Neural progenitor cell (in vitro differentiated cells): ENCODE results near the gene ATXN3L. TPM values are rescaled to one million over a fixed set of nuclear protein-coding genes. Genes with fewer than 3 reads are reported as not detected.

Experiments
- DNase-seq: peaks from one replicate; pipeline ENCODE4 v3.0.0-alpha.2; 2016; ENCODE audit warnings: low spot score
- H2AFZ ChIP-seq: fragments of 200-600 bp; sonication (generic); replicated peaks from 2 replicates; pipeline ENCODE4 v1.6.1; 2016; ENCODE audit warnings: antibody characterized with exemption
- H3F3A ChIP-seq: fragments of 200-600 bp; sonication (generic); 2 replicates; pipeline ENCODE4 v1.6.1; 2016; ENCODE audit warnings: antibody characterized with exemption, low read depth
- H3K27ac ChIP-seq: fragments of 200-600 bp; sonication (generic); 2 replicates; pipeline ENCODE4 v1.5.1; 2016; ENCODE audit warnings: mild to moderate bottlenecking
- H3K27me3 ChIP-seq: fragments of 200-600 bp; sonication (generic); 2 replicates; pipeline ENCODE4 v1.6.1; 2016; ENCODE audit warnings: mild to moderate bottlenecking, moderate library complexity
- H3K36me3 ChIP-seq: fragments of 200-600 bp; sonication (generic); 2 replicates; pipeline ENCODE4 v1.5.1; 2016
- H3K4me1 ChIP-seq: fragments of 200-600 bp; sonication (generic); 2 replicates; pipeline ENCODE4 v1.6.1; 2016; ENCODE audit warnings: mixed run types
- H3K4me2 ChIP-seq: fragments of 200-600 bp; sonication (generic); 2 replicates; pipeline ENCODE4 v1.6.1; 2016
- H3K4me3 ChIP-seq: fragments of 200-600 bp; sonication (generic); 2 replicates; pipeline ENCODE4 v1.5.1; 2016
- H3K79me2 ChIP-seq: fragments of 200-600 bp; sonication (generic); 2 replicates; pipeline ENCODE4 v1.6.1; 2016; ENCODE audit warnings: low read depth
- H3K9ac ChIP-seq: fragments of 200-600 bp; sonication (generic); 2 replicates; pipeline ENCODE4 v1.6.1; 2016
- H3K9me3 ChIP-seq: fragments of 200-600 bp; sonication (generic); 2 replicates; pipeline ENCODE4 v1.5.1; 2016; ENCODE audit warnings: low read depth
- H4K20me1 ChIP-seq: fragments of 200-600 bp; sonication (generic); 2 replicates; pipeline ENCODE4 v1.6.1; 2016; ENCODE audit warnings: low read depth
- H3K27ac Mint-ChIP-seq: 3 replicates; pipeline ENCODE4 v1.8.0; 2021; ENCODE audit warnings: mixed read lengths
- H3K27me3 Mint-ChIP-seq: 2 replicates; pipeline ENCODE4 v1.8.0; 2022; ENCODE audit warnings: low read depth, mild to moderate bottlenecking, inconsistent platforms, moderate library complexity, mixed read lengths; ENCODE audit not compliant: insufficient read depth
- H3K36me3 Mint-ChIP-seq: 3 replicates; pipeline ENCODE4 v1.8.0; 2021; ENCODE audit warnings: mixed read lengths
- H3K4me1 Mint-ChIP-seq: 3 replicates; pipeline ENCODE4 v1.8.0; 2021; ENCODE audit warnings: mixed read lengths
- H3K4me3 Mint-ChIP-seq: 3 replicates; pipeline ENCODE4 v1.8.0; 2021; ENCODE audit warnings: mild to moderate bottlenecking, moderate library complexity, mixed read lengths
- H3K9me3 Mint-ChIP-seq: 3 replicates; pipeline ENCODE4 v1.8.0; 2020; ENCODE audit warnings: mixed read lengths
- EZH2 ChIP-seq: fragments of 200-600 bp; sonication (generic); IDR thresholded peaks from 2 replicates; pipeline ENCODE4 v1.6.1; 2017; ENCODE audit warnings: antibody characterized with exemption, mild to moderate bottlenecking, moderate library complexity
- EZH2phosphoT487 ChIP-seq: fragments of 200-600 bp; sonication (generic); IDR thresholded peaks from 2 replicates; pipeline ENCODE4 v1.6.1; 2017; ENCODE audit warnings: antibody characterized with exemption
- total RNA-seq: library from RNA; depleted of rRNA; stranded (reverse); fragments of >200 nt; gene quantifications from 2 replicates; pipeline ENCODE4 v1.2.3, GENCODE V29; 2015; ENCODE audit warnings: low replicate concordance
- TF ChIP-seq, protein P1 (sequence below): fragments of 200-600 bp; sonication (generic); IDR thresholded peaks from 2 replicates; pipeline ENCODE4 v1.5.1; 2017; ENCODE audit warnings: antibody characterized with exemption, mild to moderate bottlenecking

ATXN3L gene
- total RNA-seq, 1 donor from 2014 or later = not detected

DNA sequence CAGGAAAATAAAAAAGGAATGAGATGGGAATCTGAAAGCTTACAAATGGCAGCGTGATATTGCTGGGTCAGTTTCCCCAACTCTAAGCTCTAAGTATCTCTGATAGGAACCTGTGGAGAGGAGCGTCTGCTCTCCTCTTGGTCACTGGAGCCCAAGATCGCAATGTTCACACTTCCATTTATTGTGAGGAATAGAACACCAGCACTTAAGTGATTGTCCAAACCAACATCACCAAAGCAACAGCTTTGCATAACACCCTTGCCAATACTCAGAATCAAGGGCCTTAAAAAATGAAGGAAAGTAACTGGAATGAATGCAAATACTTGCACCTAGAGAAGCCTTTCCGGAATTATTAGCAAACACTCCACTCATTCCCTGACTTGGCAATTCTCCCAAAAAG, 46.8 kb upstream of the ATXN3L start:
- Mint-ChIP-seq H3K4me3 (no peak overlapping the region), H3K27me3 (no peaks in the 10 kb centered on the region), H3K4me1 (peaks cover 14% of the 10 kb centered on the region), H3K9me3 (peaks cover 6% of the 10 kb centered on the region), H3K27ac (no peak overlapping the region), H3K36me3 (no peaks in the 10 kb centered on the region)
- Histone ChIP-seq H3F3A (peaks cover 11% of the 10 kb centered on the region), H3K9ac (no peak overlapping the region), H3K9me3 (no peaks in the 10 kb centered on the region), H3K4me1 (peaks cover 24% of the 10 kb centered on the region), H3K4me3 (no peak overlapping the region), H2AFZ (no peak overlapping the region), H3K27ac (no peak overlapping the region), H3K79me2 (no peaks in the 10 kb centered on the region), H3K4me2 (no peak overlapping the region), H3K27me3 (no peaks in the 10 kb centered on the region), H3K36me3 (no peaks in the 10 kb centered on the region), H4K20me1 (no peaks in the 10 kb centered on the region)
- no peak for DNase-seq
- TF ChIP-seq EZH2 (no peak), EZH2phosphoT487 (no peak)
- TF ChIP-seq, protein P1, sequence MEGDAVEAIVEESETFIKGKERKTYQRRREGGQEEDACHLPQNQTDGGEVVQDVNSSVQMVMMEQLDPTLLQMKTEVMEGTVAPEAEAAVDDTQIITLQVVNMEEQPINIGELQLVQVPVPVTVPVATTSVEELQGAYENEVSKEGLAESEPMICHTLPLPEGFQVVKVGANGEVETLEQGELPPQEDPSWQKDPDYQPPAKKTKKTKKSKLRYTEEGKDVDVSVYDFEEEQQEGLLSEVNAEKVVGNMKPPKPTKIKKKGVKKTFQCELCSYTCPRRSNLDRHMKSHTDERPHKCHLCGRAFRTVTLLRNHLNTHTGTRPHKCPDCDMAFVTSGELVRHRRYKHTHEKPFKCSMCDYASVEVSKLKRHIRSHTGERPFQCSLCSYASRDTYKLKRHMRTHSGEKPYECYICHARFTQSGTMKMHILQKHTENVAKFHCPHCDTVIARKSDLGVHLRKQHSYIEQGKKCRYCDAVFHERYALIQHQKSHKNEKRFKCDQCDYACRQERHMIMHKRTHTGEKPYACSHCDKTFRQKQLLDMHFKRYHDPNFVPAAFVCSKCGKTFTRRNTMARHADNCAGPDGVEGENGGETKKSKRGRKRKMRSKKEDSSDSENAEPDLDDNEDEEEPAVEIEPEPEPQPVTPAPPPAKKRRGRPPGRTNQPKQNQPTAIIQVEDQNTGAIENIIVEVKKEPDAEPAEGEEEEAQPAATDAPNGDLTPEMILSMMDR = no peak

DNA sequence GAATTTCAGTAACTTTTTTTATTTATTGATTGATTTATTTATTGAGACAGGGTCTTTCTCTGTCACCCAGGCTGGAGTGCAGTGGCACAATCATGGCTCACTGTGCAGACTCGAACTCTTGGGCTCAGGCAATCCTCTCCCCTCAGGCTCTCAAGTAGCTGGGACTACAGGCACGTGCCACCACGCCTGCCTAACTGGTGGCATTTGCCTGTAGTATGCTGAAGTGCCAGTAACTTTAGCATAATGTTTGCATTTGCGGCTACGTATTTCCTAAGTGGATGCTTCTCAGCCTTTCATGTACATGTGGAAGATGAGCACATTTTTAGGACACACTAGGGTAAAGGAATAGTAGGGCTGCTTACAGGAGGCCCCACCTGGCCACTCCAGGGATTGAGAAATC, 45.3 kb upstream of the ATXN3L start:
- Histone ChIP-seq H3K4me2 (no peak overlapping the region), H3K36me3 (no peaks in the 10 kb centered on the region), H3K79me2 (no peaks in the 10 kb centered on the region), H3K27me3 (no peaks in the 10 kb centered on the region), H3K4me1 (peaks cover 24% of the 10 kb centered on the region), H2AFZ (no peak overlapping the region), H3K9ac (no peak overlapping the region), H3K4me3 (no peak overlapping the region), H4K20me1 (no peaks in the 10 kb centered on the region), H3K9me3 (no peaks in the 10 kb centered on the region), H3F3A (peaks cover 11% of the 10 kb centered on the region), H3K27ac (no peak overlapping the region)
- H3K27ac Mint-ChIP-seq = no peak overlapping the region
- H3K9me3 Mint-ChIP-seq = peaks cover 6% of the 10 kb centered on the region
- no peak overlapping the region for H3K4me3 Mint-ChIP-seq
- H3K36me3 Mint-ChIP-seq = no peaks in the 10 kb centered on the region
- peaks cover 15% of the 10 kb centered on the region for H3K4me1 Mint-ChIP-seq
- TF ChIP-seq, protein P1 = no peak
- TF ChIP-seq EZH2phosphoT487 = no peak
- TF ChIP-seq EZH2 = no peak
- peaks cover 2% of the 10 kb centered on the region for H3K27me3 Mint-ChIP-seq
- no peak for DNase-seq

DNA sequence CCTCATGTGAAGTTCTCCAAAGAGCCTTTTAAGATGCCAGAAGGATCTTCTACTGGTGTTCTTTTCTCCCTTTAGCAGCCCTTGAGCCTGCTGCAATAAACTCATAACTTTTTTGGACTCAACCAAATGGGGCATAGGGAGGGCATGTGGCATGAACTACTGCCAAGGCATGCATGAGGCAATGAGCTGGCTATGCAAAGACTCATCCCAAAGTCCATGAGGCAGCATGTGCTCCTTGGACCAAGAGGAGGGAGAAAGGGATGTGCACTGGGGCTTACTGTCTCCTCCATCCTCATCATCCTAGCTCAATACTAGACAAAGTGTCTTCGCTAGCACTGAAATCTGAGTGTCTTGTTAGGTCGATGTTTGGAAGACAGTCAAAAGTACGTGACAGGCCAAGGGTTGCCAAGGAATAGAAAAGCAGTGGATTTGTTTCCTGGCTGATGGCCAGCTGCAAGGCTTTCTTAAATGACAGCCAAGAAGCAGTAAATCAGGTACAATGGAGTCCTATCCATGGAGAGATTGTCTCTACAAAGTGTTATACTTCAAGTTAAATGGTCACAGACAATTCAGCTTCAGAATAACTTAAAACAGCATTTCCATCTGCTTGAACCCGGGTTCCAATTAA, 44.5 kb upstream of the ATXN3L start:
- DNase-seq = no peak
- Mint-ChIP-seq H3K36me3 (no peaks in the 10 kb centered on the region), H3K4me3 (no peak overlapping the region), H3K4me1 (peaks cover 10% of the 10 kb centered on the region), H3K27ac (no peak overlapping the region), H3K27me3 (peaks cover 4% of the 10 kb centered on the region), H3K9me3 (peaks cover 6% of the 10 kb centered on the region)
- Histone ChIP-seq H3F3A (peaks cover 7% of the 10 kb centered on the region), H3K9ac (no peak overlapping the region), H3K9me3 (no peaks in the 10 kb centered on the region), H3K4me3 (no peak overlapping the region), H3K27me3 (no peaks in the 10 kb centered on the region), H3K27ac (no peak overlapping the region), H4K20me1 (no peaks in the 10 kb centered on the region), H2AFZ (no peak overlapping the region), H3K79me2 (no peaks in the 10 kb centered on the region), H3K4me2 (no peak overlapping the region), H3K36me3 (no peaks in the 10 kb centered on the region), H3K4me1 (peaks cover 24% of the 10 kb centered on the region)
- TF ChIP-seq EZH2 = no peak
- no peak for TF ChIP-seq EZH2phosphoT487
- TF ChIP-seq, protein P1 = no peak
